Mesendoderm (in vitro differentiated cells): ENCODE data around the gene FBXL20.
"Not testable (repeated sequence)": the region's sequence is repeated elsewhere in the genome, so short reads cannot be mapped to it uniquely, and the experiment has no call there.

ENCODE experiments used
- DNase-seq: peaks from one replicate; pipeline ENCODE4 v3.0.0; 2013
- H2AK5ac ChIP-seq: 2 replicates; pipeline ENCODE4 v1.6.1; 2013; ENCODE audit warnings: low read length, inconsistent platforms
- H2BK120ac ChIP-seq: 2 replicates; pipeline ENCODE4 v1.6.1; 2013; ENCODE audit warnings: low read depth, mild to moderate bottlenecking, low read length, moderate library complexity, mixed read lengths
- H2BK15ac ChIP-seq: replicated peaks from 2 replicates; pipeline ENCODE4 v1.6.1; 2013; ENCODE audit warnings: low read depth, mild to moderate bottlenecking, moderate library complexity
- H2BK5ac ChIP-seq: 2 replicates; pipeline ENCODE4 v1.6.1; 2013; ENCODE audit warnings: low read length, inconsistent platforms
- H3K18ac ChIP-seq: 2 replicates; pipeline ENCODE4 v1.6.1; 2013; ENCODE audit warnings: mild to moderate bottlenecking, low read length, mixed read lengths
- H3K23ac ChIP-seq: one replicate; pipeline ENCODE4 v1.6.1; 2013; ENCODE audit warnings: low read length
- H3K27ac ChIP-seq: 2 replicates; pipeline ENCODE4 v1.5.1; 2013; ENCODE audit warnings: low read depth, mild to moderate bottlenecking, inconsistent platforms, low read length, moderate library complexity
- H3K27me3 ChIP-seq: 2 replicates; pipeline ENCODE4 v1.6.1; 2013; ENCODE audit warnings: low read length, control low read depth, mild to moderate bottlenecking, inconsistent platforms; ENCODE audit not compliant: insufficient read depth, poor library complexity
- H3K36me3 ChIP-seq: 2 replicates; pipeline ENCODE4 v1.6.1; 2013; ENCODE audit warnings: low read length, inconsistent platforms; ENCODE audit not compliant: control insufficient read depth, insufficient read depth
- H3K4ac ChIP-seq: one replicate; pipeline ENCODE4 v1.6.1; 2013; ENCODE audit warnings: low read depth, mild to moderate bottlenecking, low read length, moderate library complexity
- H3K4me1 ChIP-seq: 2 replicates; pipeline ENCODE4 v1.6.1; 2013; ENCODE audit warnings: low read depth, low read length, inconsistent platforms; ENCODE audit not compliant: control insufficient read depth
- H3K4me2 ChIP-seq: 2 replicates; pipeline ENCODE4 v1.6.1; 2013; ENCODE audit warnings: low read length
- H3K4me3 ChIP-seq: 2 replicates; pipeline ENCODE4 v1.5.1; 2013; ENCODE audit warnings: mild to moderate bottlenecking, low read length
- H3K56ac ChIP-seq: one replicate; pipeline ENCODE4 v1.6.1; 2013; ENCODE audit warnings: low read length
- H3K79me1 ChIP-seq: 2 replicates; pipeline ENCODE4 v1.6.1; 2013; ENCODE audit warnings: low read length, inconsistent platforms
- H3K79me2 ChIP-seq: 2 replicates; pipeline ENCODE4 v1.6.1; 2013; ENCODE audit warnings: mild to moderate bottlenecking, low read length; ENCODE audit not compliant: control insufficient read depth, insufficient read depth
- H3K9ac ChIP-seq: 2 replicates; pipeline ENCODE4 v1.6.1; 2013; ENCODE audit warnings: low read length, inconsistent platforms
- H4K5ac ChIP-seq: one replicate; pipeline ENCODE4 v1.6.1; 2013; ENCODE audit warnings: low read length
- H4K8ac ChIP-seq: one replicate; pipeline ENCODE4 v1.6.1; 2013; ENCODE audit warnings: low read depth, mild to moderate bottlenecking, control low read depth, low read length, moderate library complexity
- WGBS: extraction: QIAGEN DNeasy Blood & Tissue Kit; methylation state at CpG from one replicate; pipeline ENCODE4 v1.1.7; 2013; ENCODE audit warnings: low lambda C conversion rate, missing lambda C conversion rate; ENCODE audit not compliant: insufficient coverage; ENCODE audit errors: extremely low coverage; 5-methylcytosine and 5-hydroxymethylcytosine counted together

FBXL20 gene

DNA sequence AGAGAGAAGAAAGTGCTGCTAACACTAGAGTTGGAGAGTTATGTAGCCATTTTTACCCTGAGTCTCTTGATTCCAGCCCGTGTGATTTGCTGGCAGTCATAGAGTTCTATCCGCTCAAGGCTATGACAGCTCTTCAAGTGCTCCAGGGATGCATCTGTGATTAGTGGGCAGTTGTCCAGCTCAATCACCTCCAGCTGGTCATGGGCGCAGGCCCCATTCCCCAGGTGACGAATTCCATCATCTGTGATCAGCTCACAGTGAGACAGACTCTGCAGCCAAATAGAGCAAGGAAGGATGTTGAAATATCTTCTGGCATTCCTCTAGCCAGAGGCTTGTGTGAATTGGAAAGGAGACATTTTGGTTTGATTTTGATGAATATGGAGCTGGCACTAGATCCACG, 137.3 kb downstream of the FBXL20 start:
- no peak overlapping the region for H3K9ac ChIP-seq
- H2BK15ac ChIP-seq, result no peak overlapping the region

DNA sequence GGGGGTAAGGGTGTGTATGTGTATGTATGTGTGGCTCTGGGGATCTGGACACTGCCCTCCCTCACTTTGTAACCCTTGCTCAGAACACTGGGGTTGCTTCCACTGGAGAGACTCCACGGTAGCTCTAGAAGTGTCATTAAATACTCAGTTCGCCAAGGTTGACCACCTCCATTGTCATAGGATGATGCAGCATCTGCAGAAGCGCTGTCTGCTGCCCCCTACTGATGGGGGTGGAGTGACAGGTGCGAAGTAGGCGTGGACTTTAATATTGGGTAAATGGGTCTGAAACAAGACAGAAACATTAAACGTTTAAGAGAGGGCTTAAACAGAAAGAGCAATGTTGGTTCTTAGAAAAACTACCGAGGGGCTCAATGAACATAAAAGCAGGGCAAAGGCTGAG, 140.1 kb downstream of the FBXL20 start:
- no peak overlapping the region for H3K18ac ChIP-seq
- no peak overlapping the region for H3K23ac ChIP-seq
- H3K4ac ChIP-seq, result no peak overlapping the region
- no peak overlapping the region for H2AK5ac ChIP-seq
- WGBS, result no CpG with 5 or more reads among the region's 7 CpGs
- no peaks in the 10 kb centered on the region for H3K79me2 ChIP-seq
- peak; percentile 65 for DNase-seq
- H3K27ac ChIP-seq, result no peak overlapping the region
- H4K8ac ChIP-seq, result no peak overlapping the region
- H2BK120ac ChIP-seq, result no peak overlapping the region
- H2BK5ac ChIP-seq, result no peak overlapping the region
- H3K36me3 ChIP-seq, result no peaks in the 10 kb centered on the region
- H3K4me3 ChIP-seq, result no peak overlapping the region
- no peaks in the 10 kb centered on the region for H3K27me3 ChIP-seq
- H4K5ac ChIP-seq, result no peak overlapping the region
- H3K4me1 ChIP-seq, result no peaks in the 10 kb centered on the region
- no peak overlapping the region for H3K9ac ChIP-seq
- H3K56ac ChIP-seq, result no peak overlapping the region
- no peaks in the 10 kb centered on the region for H3K79me1 ChIP-seq
- no peak overlapping the region for H2BK15ac ChIP-seq
- H3K4me2 ChIP-seq, result no peak overlapping the region

More for the DNA sequence above, 137.3 kb downstream of the FBXL20 start:
- Histone ChIP-seq H2BK5ac (no peak overlapping the region), H3K79me1 (no peaks in the 10 kb centered on the region), H4K8ac (no peak overlapping the region), H3K56ac (no peak overlapping the region), H3K4me1 (no peaks in the 10 kb centered on the region), H2BK120ac (no peak overlapping the region), H3K18ac (no peak overlapping the region), H3K4me3 (no peak overlapping the region), H3K36me3 (no peaks in the 10 kb centered on the region), H3K4me2 (no peak overlapping the region), H3K27ac (no peak overlapping the region), H2AK5ac (no peak overlapping the region), H3K27me3 (no peaks in the 10 kb centered on the region), H3K23ac (no peak overlapping the region), H3K4ac (no peak overlapping the region), H3K79me2 (no peaks in the 10 kb centered on the region), H4K5ac (no peak overlapping the region)
- WGBS, result no CpG with 5 or more reads among the region's 5 CpGs
- DNase-seq, result no peak

DNA sequence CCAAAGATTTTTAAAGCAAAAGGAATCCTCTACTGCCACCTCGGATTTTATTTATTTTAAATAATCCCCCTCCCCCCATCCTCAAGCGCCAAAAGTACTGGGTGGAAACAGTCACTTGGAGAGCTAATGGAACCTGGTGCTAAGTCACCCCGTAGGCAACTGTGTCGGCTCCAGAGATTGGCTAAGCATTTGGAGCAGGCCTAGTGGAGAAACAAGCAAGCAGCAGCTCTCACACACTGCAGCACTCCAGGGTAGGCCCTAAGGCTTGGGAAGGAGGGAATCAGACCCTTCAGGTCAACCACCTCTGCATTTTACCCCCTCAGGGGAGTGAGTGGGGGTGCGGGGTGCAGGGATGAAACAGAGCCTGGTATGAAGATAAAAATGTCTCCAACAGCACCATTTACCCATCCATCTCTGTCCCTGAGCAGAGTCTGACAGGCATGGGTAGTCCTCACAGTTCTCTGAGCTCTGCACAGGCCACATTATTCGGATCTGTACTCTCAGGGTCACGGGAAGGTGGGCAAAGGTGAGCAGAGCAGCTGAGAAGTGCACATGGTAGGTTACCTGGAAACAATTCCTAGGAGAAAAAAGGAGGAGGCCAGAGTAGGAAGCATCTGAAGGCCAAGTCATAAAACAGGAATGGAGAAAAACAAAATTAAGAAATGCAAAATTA, 148.5 kb downstream of the FBXL20 start:
- DNase-seq, result peak; percentile 75
- H3K4me1 ChIP-seq, result no peaks in the 10 kb centered on the region
- no peak overlapping the region for H2BK5ac ChIP-seq
- H3K36me3 ChIP-seq, result no peaks in the 10 kb centered on the region
- H3K4me2 ChIP-seq, result no peak overlapping the region
- H3K4ac ChIP-seq, result no peak overlapping the region
- H3K18ac ChIP-seq, result no peak overlapping the region
- H2BK120ac ChIP-seq, result no peak overlapping the region
- no peak overlapping the region for H3K4me3 ChIP-seq
- peak overlapping the region; percentile 42 for H3K56ac ChIP-seq
- H2BK15ac ChIP-seq, result no peak overlapping the region
- H4K8ac ChIP-seq, result no peak overlapping the region
- no peak overlapping the region for H3K23ac ChIP-seq
- no peak overlapping the region for H2AK5ac ChIP-seq
- no peak overlapping the region for H4K5ac ChIP-seq
- no peaks in the 10 kb centered on the region for H3K27me3 ChIP-seq
- no peak overlapping the region for H3K27ac ChIP-seq
- no peaks in the 10 kb centered on the region for H3K79me2 ChIP-seq
- H3K9ac ChIP-seq, result no peak overlapping the region
- no CpG with 5 or more reads among the region's 7 CpGs for WGBS
- H3K79me1 ChIP-seq, result no peaks in the 10 kb centered on the region

- H3K27ac ChIP-seq, result no peak overlapping the region
- no peak overlapping the region for H2BK5ac ChIP-seq
- H3K36me3 ChIP-seq, result no peaks in the 10 kb centered on the region
- H4K5ac ChIP-seq, result no peak overlapping the region
- WGBS, result no CpG with 5 or more reads among the region's 1 CpG
- H3K9ac ChIP-seq, result no peak overlapping the region
- H2BK15ac ChIP-seq, result no peak overlapping the region
- no peak overlapping the region for H3K56ac ChIP-seq
- H3K27me3 ChIP-seq, result no peaks in the 10 kb centered on the region
- no peaks in the 10 kb centered on the region for H3K4me1 ChIP-seq
- no peak overlapping the region for H4K8ac ChIP-seq
- H3K79me1 ChIP-seq, result no peaks in the 10 kb centered on the region
- no peak overlapping the region for H3K18ac ChIP-seq
- H3K4ac ChIP-seq, result no peak overlapping the region
- no peak overlapping the region for H3K4me2 ChIP-seq
- H3K4me3 ChIP-seq, result no peak overlapping the region
- H2AK5ac ChIP-seq, result no peak overlapping the region
- H2BK120ac ChIP-seq, result no peak overlapping the region
- no peaks in the 10 kb centered on the region for H3K79me2 ChIP-seq
- DNase-seq, result no peak
- no peak overlapping the region for H3K23ac ChIP-seq
Observed at GRCh38 chr17:39251997-39252396, 149.4 kb downstream of the FBXL20 start.

DNA sequence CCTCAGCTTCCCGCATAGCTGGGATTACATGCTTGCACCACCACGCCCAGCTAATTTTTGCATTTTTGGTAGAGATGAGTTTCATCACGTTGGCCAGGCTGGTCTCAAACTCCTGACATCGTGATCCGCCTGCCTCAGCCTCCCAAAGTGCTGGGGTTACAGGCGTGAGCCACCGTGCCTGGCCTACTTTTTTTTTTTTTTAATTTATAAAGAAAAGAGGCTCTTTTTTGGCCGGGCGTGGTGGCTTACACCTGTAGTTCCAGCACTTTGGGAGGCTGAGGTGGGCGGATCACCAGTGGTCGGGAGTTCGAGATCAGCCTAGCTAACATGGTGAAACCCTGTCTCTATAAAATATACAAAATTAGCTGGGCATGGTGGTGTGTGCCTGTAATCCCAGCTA, 151.3 kb downstream of the FBXL20 start:
- H3K9ac ChIP-seq, DNase-seq, H3K4ac ChIP-seq, H3K4me2 ChIP-seq, H3K4me3 ChIP-seq, H3K27me3 ChIP-seq, H2BK120ac ChIP-seq, H3K79me2 ChIP-seq, H3K56ac ChIP-seq, H3K27ac ChIP-seq, H2BK15ac ChIP-seq, H3K4me1 ChIP-seq, H3K79me1 ChIP-seq, H3K23ac ChIP-seq, H3K36me3 ChIP-seq, H2BK5ac ChIP-seq, H2AK5ac ChIP-seq, H3K18ac ChIP-seq, H4K5ac ChIP-seq, H4K8ac ChIP-seq: not testable (repeated sequence)
- WGBS, result no CpG with 5 or more reads among the region's 12 CpGs

- Histone ChIP-seq H3K27ac (no peak overlapping the region), H3K56ac (no peak overlapping the region), H3K9ac (no peak overlapping the region), H3K23ac (no peak overlapping the region), H2AK5ac (no peak overlapping the region), H3K79me1 (no peaks in the 10 kb centered on the region), H3K4me2 (no peak overlapping the region), H3K79me2 (no peaks in the 10 kb centered on the region), H4K8ac (no peak overlapping the region), H2BK15ac (no peak overlapping the region), H3K36me3 (no peaks in the 10 kb centered on the region), H3K27me3 (no peaks in the 10 kb centered on the region), H2BK120ac (no peak overlapping the region), H3K4me3 (no peak overlapping the region), H4K5ac (no peak overlapping the region), H3K4me1 (no peaks in the 10 kb centered on the region), H3K4ac (no peak overlapping the region), H3K18ac (no peak overlapping the region), H2BK5ac (no peak overlapping the region)
- no CpG with 5 or more reads among the region's 3 CpGs for WGBS
- no peak for DNase-seq
Observed at GRCh38 chr17:39246274-39246673, 155.2 kb downstream of the FBXL20 start.
